GM12878 (cell line): Measurements from ENCODE around the gene PANK1. TPM values are rescaled to one million over a fixed set of nuclear protein-coding genes. Genes with fewer than 3 reads are reported as not detected.

Source experiments
- ATAC-seq: fragments of 200-7000 bp; cut with Tn5 transposase; 3 replicates; pipeline ENCODE4 v1.9.1; 2020; ENCODE audit warnings: mild to moderate bottlenecking, moderate library complexity
- BruUV-seq: library from RNA; stranded (reverse); fragments of 400-500 nt; replicated peaks from 2 replicates; lab custom pipeline; 2021; lab: Mats Ljungman, UMichigan
- CTCF ChIA-PET: fragments of 300-600 bp; sonication (Branson Sonifier 250); formaldehyde crosslinking; extraction: SDS; loops from one replicate; lab custom pipeline; 2021; ENCODE audit warnings: inconsistent platforms; lab: Yijun Ruan, JAX
- POLR2A ChIA-PET: fragments of 350-600 bp; formaldehyde crosslinking; extraction: SDS; loops from one replicate; lab custom pipeline; 2021; ENCODE audit warnings: inconsistent platforms; lab: Charles Lee
- RAD21 ChIA-PET: fragments of 300-600 bp; sonication (Branson Sonifier 250); formaldehyde crosslinking; loops from one replicate; lab custom pipeline; 2023; ENCODE audit warnings: antibody characterized with exemption; ENCODE audit not compliant: unreplicated experiment; lab: Charles Lee
- SMC1A ChIA-PET: fragments of 300-600 bp; sonication (Branson Sonifier 250); formaldehyde crosslinking; loops from one replicate; lab custom pipeline; 2023; ENCODE audit not compliant: unreplicated experiment, uncharacterized antibody; lab: Charles Lee
- DNase-seq: peaks from one replicate; pipeline ENCODE4 v3.0.0-alpha.2; 2011; ENCODE audit warnings: low read depth, low spot score
- FAIRE-seq: peaks from 3 replicates; lab custom pipeline; 2011; peaks lifted over from hg19 to GRCh38; lab: Jason Lieb, UNC
- H2AFZ ChIP-seq: 2 replicates; pipeline ENCODE4 v1.6.0; 2011; ENCODE audit warnings: low read depth, low read length, control low read depth; ENCODE audit not compliant: control insufficient read depth
- H3K27ac ChIP-seq: 2 replicates; pipeline ENCODE4 v1.5.1; 2011; ENCODE audit warnings: control low read depth; ENCODE audit not compliant: control insufficient read depth, insufficient read depth
- H3K27me3 ChIP-seq, 2 experiments: replicated peaks in 1 of 2; 2 replicates each; pipeline versions ENCODE4 v1.6.0 to v1.6.1; 2011; ENCODE audit warnings: low read length in 1 of 2; ENCODE audit not compliant: control insufficient read depth in 2 of 2, insufficient read depth in 2 of 2
- H3K36me3 ChIP-seq, 2 experiments: 2 replicates each; pipeline ENCODE4 v1.5.1; 2011; ENCODE audit warnings: low read length in 1 of 2; ENCODE audit not compliant: control insufficient read depth in 2 of 2, insufficient read depth in 2 of 2
- H3K4me1 ChIP-seq: 2 replicates; pipeline ENCODE4 v1.6.1; 2011; ENCODE audit warnings: mild to moderate bottlenecking, low read length, moderate library complexity, mixed read lengths; ENCODE audit not compliant: control insufficient read depth, insufficient read depth
- H3K4me2 ChIP-seq: 2 replicates; pipeline ENCODE4 v1.6.0; 2011; ENCODE audit warnings: control low read depth; ENCODE audit not compliant: control insufficient read depth, insufficient read depth
- H3K4me3 ChIP-seq: fragments of 200-600 bp; sonication (generic); 2 replicates; pipeline ENCODE4 v1.5.1; 2016
- H3K79me2 ChIP-seq: 2 replicates; pipeline ENCODE4 v1.6.0; 2011; ENCODE audit warnings: low read length; ENCODE audit not compliant: control insufficient read depth, insufficient read depth
- H3K9ac ChIP-seq: 2 replicates; pipeline ENCODE4 v1.8.0; 2011; ENCODE audit warnings: low read length, control low read depth, mixed read lengths; ENCODE audit not compliant: control insufficient read depth, insufficient read depth
- H3K9me3 ChIP-seq: replicated peaks from 3 replicates; pipeline ENCODE4 v1.5.1; 2011; ENCODE audit warnings: mild to moderate bottlenecking, low read length; ENCODE audit not compliant: control insufficient read depth, insufficient read depth
- H4K20me1 ChIP-seq: 2 replicates; pipeline ENCODE4 v1.6.0; 2011; ENCODE audit not compliant: control insufficient read depth, insufficient read depth
- EGR1 ChIP-seq, 2 experiments: IDR thresholded peaks; 1 replicate in 1 of 2; 2 replicates in 1 of 2; pipeline ENCODE4 v1.6.1; 2011 to 2012; ENCODE audit warnings: low read depth in 2 of 2, low read length in 2 of 2, borderline replicate concordance in 1 of 2, mild to moderate bottlenecking in 1 of 2, moderate library complexity in 1 of 2
- EP300 ChIP-seq, 2 experiments: fragments of 150-350 bp in 1 of 2; IDR thresholded peaks; 2 replicates each; pipeline ENCODE4 v1.6.1; 2011 to 2012; ENCODE audit warnings: low read depth in 2 of 2, low read length in 2 of 2, borderline replicate concordance in 1 of 2, improper control_type of control experiment in 1 of 2, inconsistent platforms in 1 of 2; ENCODE audit not compliant: control insufficient read depth in 1 of 2
- IRF4 ChIP-seq: IDR thresholded peaks from 2 replicates; pipeline ENCODE4 v1.6.1; 2011; ENCODE audit warnings: low read depth, low read length
- KAT2A ChIP-seq: conservative IDR thresholded peaks from 2 replicates; pipeline ENCODE4 v1.6.1; 2011; ENCODE audit warnings: low read depth, low read length; ENCODE audit not compliant: control insufficient read depth
- KDM1A ChIP-seq: fragments of 200-600 bp; sonication (generic); IDR thresholded peaks from 2 replicates; pipeline ENCODE4 v1.6.1; 2016; ENCODE audit warnings: borderline replicate concordance
- KLF5 ChIP-seq: fragments of 450-650 bp; IDR thresholded peaks from 2 replicates; pipeline ENCODE4 v1.6.1; 2014; ENCODE audit warnings: mild to moderate bottlenecking; ENCODE audit not compliant: partially characterized antibody
- MTA2 ChIP-seq: fragments of 450-650 bp; IDR thresholded peaks from 2 replicates; pipeline ENCODE4 v1.6.1; 2016; ENCODE audit warnings: low read depth, mild to moderate bottlenecking, moderate library complexity
- POLR2AphosphoS5 ChIP-seq: IDR thresholded peaks from 2 replicates; pipeline ENCODE4 v1.6.1; 2011; ENCODE audit warnings: mild to moderate bottlenecking, low read length, inconsistent platforms
- SMAD5 ChIP-seq: IDR thresholded peaks from 2 replicates; pipeline ENCODE4 v1.6.1; 2016; ENCODE audit warnings: antibody characterized with exemption, low read depth
- WRNIP1 ChIP-seq: IDR thresholded peaks from 2 replicates; pipeline ENCODE4 v1.6.1; 2011; ENCODE audit warnings: low read depth, low read length, improper control_type of control experiment, borderline replicate concordance
- ZNF207 ChIP-seq: fragments of 450-650 bp; IDR thresholded peaks from 2 replicates; pipeline ENCODE4 v1.6.1; 2014; ENCODE audit warnings: antibody characterized with exemption, mild to moderate bottlenecking, borderline replicate concordance
- ZNF217 ChIP-seq: fragments of 450-650 bp; IDR thresholded peaks from 2 replicates; pipeline ENCODE4 v1.6.1; 2017; ENCODE audit warnings: antibody characterized with exemption, mild to moderate bottlenecking
- ZNF24 ChIP-seq: fragments of 450-650 bp; IDR thresholded peaks from 2 replicates; pipeline ENCODE4 v1.6.1; 2017; ENCODE audit warnings: antibody characterized with exemption, mild to moderate bottlenecking
- ZNF384 ChIP-seq: IDR thresholded peaks from 2 replicates; pipeline ENCODE4 v1.6.1; 2012; ENCODE audit warnings: low read depth, mild to moderate bottlenecking, low read length, improper control_type of control experiment, borderline replicate concordance
- WGBS: methylation state at CpG from one replicate; pipeline ENCODE4 v1.1.6; 2016; ENCODE audit warnings: low lambda C conversion rate; ENCODE audit not compliant: insufficient replicate concordance, insufficient coverage; ENCODE audit errors: missing lambda C conversion rate; 5-methylcytosine and 5-hydroxymethylcytosine counted together
- in situ Hi-C: fragments of 300-500 bp; cut with MboI; formaldehyde crosslinking; loops from 9 replicates; pipeline ENCODE4 v1.14.3; 2018; ENCODE audit warnings: mixed read lengths
- intact Hi-C: fragments of 100-400 bp; cut with micrococcal nuclease; formaldehyde crosslinking; loops from one replicate; pipeline ENCODE4 v1.14.2; 2022; ENCODE audit not compliant: unreplicated experiment
- polyA plus RNA-seq, 11 experiments: library from polyadenylated mRNA; depleted of rRNA in 4 of 11; unstranded in 6 of 11; stranded (reverse) in 5 of 11; fragments of >200 nt; fragmentation: Nextera tagmentation in 4 of 11; fragmentation: Illumina TruSeq in 1 of 11; extraction: Ambion mirVana in 4 of 11; extraction: Trizol in 1 of 11; gene quantifications; 1 replicate in 1 of 11; 2 replicates in 10 of 11; pipeline versions ENCODE4 v1.2.1 to v1.2.3, GENCODE V29; 2011 to 2016; ENCODE audit warnings: inconsistent platforms in 2 of 11, missing spikeins in 2 of 11, low read depth in 1 of 11
- total RNA-seq, 4 experiments: library from RNA; depleted of rRNA in 3 of 4; stranded (reverse); fragments of >200 nt in 3 of 4; fragmentation: Illumina TruSeq in 1 of 4; extraction: Trizol in 1 of 4; gene quantifications; 2 replicates each; pipeline versions ENCODE4 v1.2.1 to v1.2.3, GENCODE V29; 2013 to 2021
- TF ChIP-seq, protein P1 (sequence below): fragments of 450-650 bp; IDR thresholded peaks from 2 replicates; pipeline ENCODE4 v1.6.1; 2018; ENCODE audit warnings: mild to moderate bottlenecking, low read depth, moderate library complexity; ENCODE audit not compliant: partially characterized antibody
- TF ChIP-seq, protein P2 (sequence below): fragments of 450-650 bp; conservative IDR thresholded peaks from 2 replicates; pipeline ENCODE4 v1.6.1; 2017; ENCODE audit warnings: mild to moderate bottlenecking, moderate library complexity
- TF ChIP-seq, protein P3 (sequence below), 3 experiments: IDR thresholded peaks in 2 of 3; conservative IDR thresholded peaks in 1 of 3; 2 replicates each; pipeline ENCODE4 v1.5.1; 2011; ENCODE audit warnings: low read depth in 3 of 3, low read length in 3 of 3, mild to moderate bottlenecking in 3 of 3, control low read depth in 2 of 3, moderate library complexity in 2 of 3, inconsistent platforms in 1 of 3, mixed read lengths in 1 of 3; ENCODE audit not compliant: control insufficient read depth in 2 of 3, insufficient read depth in 1 of 3; ENCODE audit errors: extremely low read depth in 1 of 3

Gene PANK1
- total and polyA plus RNA-seq, 10 of the 15 experiments (the other 5 are each of a cell fraction or from before 2014, with no cell fraction given) = 1.9 to 10.6 (median 5.8) TPM

DNA sequence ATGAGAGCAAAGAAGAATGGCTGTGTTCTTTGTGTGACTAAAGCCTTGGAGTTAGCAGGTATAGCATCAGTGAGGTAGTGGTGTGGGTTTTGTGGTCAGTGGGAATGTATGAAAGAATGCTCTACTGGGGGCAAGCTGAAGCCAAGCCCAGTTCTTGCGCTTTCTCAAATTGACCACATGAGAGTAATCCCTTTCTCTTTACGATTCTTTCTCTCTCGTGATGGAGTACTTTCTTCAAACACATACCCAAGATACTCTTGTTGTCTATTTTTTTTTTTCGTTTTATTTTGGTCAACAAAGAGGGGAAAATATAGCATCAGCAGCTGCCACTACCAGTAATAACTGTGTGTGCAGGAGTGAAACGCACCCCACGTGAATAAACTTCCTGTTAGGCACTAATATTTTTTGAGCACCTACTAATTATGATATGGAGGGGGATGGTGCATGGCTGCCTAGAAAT, 8.4 kb upstream of the PANK1 start:
- SMC1A ChIA-PET = interaction anchor here (0.7 to 4.1 kb wide), 6 partner anchors 9 to 85 kb away, joined by 3 to 21 read pairs (median 4); no protein-coding TSS in a partner anchor
- no peak for TF ChIP-seq ZNF217
- TF ChIP-seq KDM1A = no peak
- TF ChIP-seq, protein P1, sequence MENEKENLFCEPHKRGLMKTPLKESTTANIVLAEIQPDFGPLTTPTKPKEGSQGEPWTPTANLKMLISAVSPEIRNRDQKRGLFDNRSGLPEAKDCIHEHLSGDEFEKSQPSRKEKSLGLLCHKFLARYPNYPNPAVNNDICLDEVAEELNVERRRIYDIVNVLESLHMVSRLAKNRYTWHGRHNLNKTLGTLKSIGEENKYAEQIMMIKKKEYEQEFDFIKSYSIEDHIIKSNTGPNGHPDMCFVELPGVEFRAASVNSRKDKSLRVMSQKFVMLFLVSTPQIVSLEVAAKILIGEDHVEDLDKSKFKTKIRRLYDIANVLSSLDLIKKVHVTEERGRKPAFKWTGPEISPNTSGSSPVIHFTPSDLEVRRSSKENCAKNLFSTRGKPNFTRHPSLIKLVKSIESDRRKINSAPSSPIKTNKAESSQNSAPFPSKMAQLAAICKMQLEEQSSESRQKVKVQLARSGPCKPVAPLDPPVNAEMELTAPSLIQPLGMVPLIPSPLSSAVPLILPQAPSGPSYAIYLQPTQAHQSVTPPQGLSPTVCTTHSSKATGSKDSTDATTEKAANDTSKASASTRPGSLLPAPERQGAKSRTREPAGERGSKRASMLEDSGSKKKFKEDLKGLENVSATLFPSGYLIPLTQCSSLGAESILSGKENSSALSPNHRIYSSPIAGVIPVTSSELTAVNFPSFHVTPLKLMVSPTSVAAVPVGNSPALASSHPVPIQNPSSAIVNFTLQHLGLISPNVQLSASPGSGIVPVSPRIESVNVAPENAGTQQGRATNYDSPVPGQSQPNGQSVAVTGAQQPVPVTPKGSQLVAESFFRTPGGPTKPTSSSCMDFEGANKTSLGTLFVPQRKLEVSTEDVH = no peak
- TF ChIP-seq EP300 (IDR thresholded peaks at IDR 0.05; ENCODE audit: borderline replicate concordance in 1 of 2, control insufficient read depth in 1 of 2, low read depth in 2 of 2, low read length in 2 of 2) = peak; percentile 83 to 84
- TF ChIP-seq KLF5 = no peak
- peak; percentile 66; the same call in 1 of the 2 replicates for TF ChIP-seq IRF4
- TF ChIP-seq, protein P2, sequence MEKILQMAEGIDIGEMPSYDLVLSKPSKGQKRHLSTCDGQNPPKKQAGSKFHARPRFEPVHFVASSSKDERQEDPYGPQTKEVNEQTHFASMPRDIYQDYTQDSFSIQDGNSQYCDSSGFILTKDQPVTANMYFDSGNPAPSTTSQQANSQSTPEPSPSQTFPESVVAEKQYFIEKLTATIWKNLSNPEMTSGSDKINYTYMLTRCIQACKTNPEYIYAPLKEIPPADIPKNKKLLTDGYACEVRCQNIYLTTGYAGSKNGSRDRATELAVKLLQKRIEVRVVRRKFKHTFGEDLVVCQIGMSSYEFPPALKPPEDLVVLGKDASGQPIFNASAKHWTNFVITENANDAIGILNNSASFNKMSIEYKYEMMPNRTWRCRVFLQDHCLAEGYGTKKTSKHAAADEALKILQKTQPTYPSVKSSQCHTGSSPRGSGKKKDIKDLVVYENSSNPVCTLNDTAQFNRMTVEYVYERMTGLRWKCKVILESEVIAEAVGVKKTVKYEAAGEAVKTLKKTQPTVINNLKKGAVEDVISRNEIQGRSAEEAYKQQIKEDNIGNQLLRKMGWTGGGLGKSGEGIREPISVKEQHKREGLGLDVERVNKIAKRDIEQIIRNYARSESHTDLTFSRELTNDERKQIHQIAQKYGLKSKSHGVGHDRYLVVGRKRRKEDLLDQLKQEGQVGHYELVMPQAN = no peak
- TF ChIP-seq EGR1 (IDR thresholded peaks at IDR 0.05; ENCODE audit: borderline replicate concordance in 1 of 2, low read depth in 2 of 2, low read length in 2 of 2) = no peak
- no peak for TF ChIP-seq SMAD5
- peak; percentile 68; the same call in 1 of the 2 replicates for TF ChIP-seq ZNF384
- peak; percentile 86 for TF ChIP-seq MTA2
- TF ChIP-seq WRNIP1 = no peak
- no peak for TF ChIP-seq ZNF207
- TF ChIP-seq, protein P3, sequence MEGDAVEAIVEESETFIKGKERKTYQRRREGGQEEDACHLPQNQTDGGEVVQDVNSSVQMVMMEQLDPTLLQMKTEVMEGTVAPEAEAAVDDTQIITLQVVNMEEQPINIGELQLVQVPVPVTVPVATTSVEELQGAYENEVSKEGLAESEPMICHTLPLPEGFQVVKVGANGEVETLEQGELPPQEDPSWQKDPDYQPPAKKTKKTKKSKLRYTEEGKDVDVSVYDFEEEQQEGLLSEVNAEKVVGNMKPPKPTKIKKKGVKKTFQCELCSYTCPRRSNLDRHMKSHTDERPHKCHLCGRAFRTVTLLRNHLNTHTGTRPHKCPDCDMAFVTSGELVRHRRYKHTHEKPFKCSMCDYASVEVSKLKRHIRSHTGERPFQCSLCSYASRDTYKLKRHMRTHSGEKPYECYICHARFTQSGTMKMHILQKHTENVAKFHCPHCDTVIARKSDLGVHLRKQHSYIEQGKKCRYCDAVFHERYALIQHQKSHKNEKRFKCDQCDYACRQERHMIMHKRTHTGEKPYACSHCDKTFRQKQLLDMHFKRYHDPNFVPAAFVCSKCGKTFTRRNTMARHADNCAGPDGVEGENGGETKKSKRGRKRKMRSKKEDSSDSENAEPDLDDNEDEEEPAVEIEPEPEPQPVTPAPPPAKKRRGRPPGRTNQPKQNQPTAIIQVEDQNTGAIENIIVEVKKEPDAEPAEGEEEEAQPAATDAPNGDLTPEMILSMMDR (IDR thresholded peaks at IDR 0.05 in 2 of 3, conservative IDR thresholded peaks at IDR 0.05 in 1 of 3; ENCODE audit: control insufficient read depth in 2 of 3, extremely low read depth in 1 of 3, insufficient read depth in 1 of 3, low read depth in 3 of 3, low read length in 3 of 3) = no peak
- no peak for TF ChIP-seq POLR2AphosphoS5
- TF ChIP-seq ZNF24 = peak; percentile 62
- no peak for TF ChIP-seq KAT2A

More for the DNA sequence above, 8.4 kb upstream of the PANK1 start:
- WGBS = 4% methylated on average over 6 of the region's 6 CpGs
- H2AFZ ChIP-seq = no peak overlapping the region
- H3K4me3 ChIP-seq = no peak overlapping the region
- H3K79me2 ChIP-seq = no peaks in the 10 kb centered on the region
- no peaks in the 10 kb centered on the region for H4K20me1 ChIP-seq
- peak; percentile 65 for DNase-seq
- H3K4me2 ChIP-seq = peak overlapping the region; percentile 65
- ATAC-seq = peak; percentile 87
- H3K36me3 ChIP-seq = no peaks in the 10 kb centered on the region
- ChIA-PET POLR2A (interaction anchor here (1.1 to 3.1 kb wide), 2 partner anchors 10 to 12 kb away, joined by 3 to 13 read pairs; no protein-coding TSS in a partner anchor), RAD21 (interaction anchor here (0.6 to 2.0 kb wide), 7 partner anchors 10 to 1597 kb away, joined by 3 to 15 read pairs (median 3); partner anchors contain the start of gene KIF20B), CTCF (interaction anchor here (0.7 to 3.7 kb wide), 3 partner anchors 10 to 25 kb away, joined by 4 to 18 read pairs (median 9); no protein-coding TSS in a partner anchor)
- peaks cover 10% of the 10 kb centered on the region; the same call in 2 of the 3 replicates for H3K9me3 ChIP-seq
- no peaks in the 10 kb centered on the region for H3K27me3 ChIP-seq
- in situ Hi-C loops = no loop called here
- peak overlapping the region; percentile 26; the same call in 1 of the 2 replicates for H3K9ac ChIP-seq
- FAIRE-seq = no peak
- no TSS peak for BruUV-seq
- H3K4me1 ChIP-seq = peaks cover 23% of the 10 kb centered on the region
- intact Hi-C loops = loop anchor here (1.0 to 10.0 kb wide), 3 partner anchors 9 to 401 kb away; partner anchors contain the start of gene KIF20B
- H3K27ac ChIP-seq = peak overlapping the region; percentile 30
